Sciatic nerve (tissue), 2 donors: ENCODE results near the gene UHRF2. TPM values are rescaled to one million over a fixed set of nuclear protein-coding genes. Genes with fewer than 3 reads are reported as not detected.

Experiments
- ATAC-seq: fragments of 200-7000 bp; cut with Tn5 transposase; one replicate; pipeline ENCODE4 v1.9.1; 2020; ENCODE audit warnings: mild to moderate bottlenecking, moderate library complexity
- DNase-seq: peaks from one replicate; pipeline ENCODE4 v3.0.0-alpha.2; 2020; ENCODE audit warnings: low spot score
- intact Hi-C: fragments of 100-400 bp; cut with DNase I; formaldehyde crosslinking; loops from one replicate; pipeline ENCODE4 v1.14.2; 2022
- total RNA-seq: library from RNA; stranded (reverse); fragmentation: NEBNext Ultra II Directional; extraction: Animal tissue kit (Norgen Biotek cat#: 25700); gene quantifications from one replicate; pipeline ENCODE4 v1.2.1, GENCODE V29; 2021
- donor health status: DM: no; HTN: no; CAD: no.
- donor health status: DM: no; HTN: no; CAD: no.

UHRF2 gene
- total RNA-seq, 1 donor from 2014 or later: 66.1 TPM

- ATAC-seq (no peak), DNase-seq (no peak)
- intact Hi-C loops: no loop called here
These were observed 136.3 kb downstream of the UHRF2 start for GRCh38 chr9:6549106-6549800.

- no peak for ATAC-seq
- intact Hi-C loops: no loop called here
- no peak for DNase-seq
These were observed 138.1 kb downstream of the UHRF2 start for GRCh38 chr9:6551136-6551535.

GRCh38 chr9:6552033-6552432 is 139.0 kb downstream of the UHRF2 start:
- ATAC-seq: no peak
- intact Hi-C loops: no loop called here
- DNase-seq: no peak

GRCh38 chr9:6552498-6553121 is 139.6 kb downstream of the UHRF2 start:
- ATAC-seq (no peak), DNase-seq (no peak)
- intact Hi-C loops: no loop called here

- DNase-seq (no peak), ATAC-seq (no peak)
- intact Hi-C loops: no loop called here
These were observed 140.9 kb downstream of the UHRF2 start for GRCh38 chr9:6553866-6554265.

Other genes with a start within 250 kb of the UHRF2 start
- gene IL33, start 197.4 kb upstream of the UHRF2 start, total RNA-seq: 61.1 TPM
- not detected for gene TPD52L3, start 84.8 kb upstream of the UHRF2 start, total RNA-seq
- gene GLDC, start 232.5 kb downstream of the UHRF2 start, total RNA-seq: 35.6 TPM